DMS153 treated with DMSO at 0.1 percent for 48 hours (cell line): ENCODE results near the gene ICAM4.

ENCODE experiments used
- DNase-seq: peaks from one replicate; lab custom pipeline; 2025; ENCODE audit not compliant: unreplicated experiment; lab: John Stamatoyannopoulos, UW

ICAM4 gene

GRCh38 chr19:10290357-10290875 is 3.7 kb downstream of the ICAM4 start:
- DNase-seq, result no peak

- no peak for DNase-seq
Observed at GRCh38 chr19:10290876-10291553, 4.3 kb downstream of the ICAM4 start.

- DNase-seq, result no peak
Observed at GRCh38 chr19:10291554-10292205, 4.9 kb downstream of the ICAM4 start.

GRCh38 chr19:10292206-10292788 is 5.5 kb downstream of the ICAM4 start:
- peak; percentile 61 for DNase-seq

GRCh38 chr19:10292789-10293636 is 6.3 kb downstream of the ICAM4 start:
- no peak for DNase-seq

- DNase-seq, result no peak
Observed at GRCh38 chr19:10293637-10294367, 7.0 kb downstream of the ICAM4 start.

GRCh38 chr19:10294368-10294697 is 7.6 kb downstream of the ICAM4 start:
- DNase-seq, result no peak

GRCh38 chr19:10295305-10295846 is 8.6 kb downstream of the ICAM4 start:
- DNase-seq, result no peak

- no peak for DNase-seq
Observed at GRCh38 chr19:10295847-10296591, 9.3 kb downstream of the ICAM4 start.

GRCh38 chr19:10299545-10300458 is 13.0 kb downstream of the ICAM4 start:
- DNase-seq, result no peak

- no peak for DNase-seq
Observed at GRCh38 chr19:10305139-10305806, 18.5 kb downstream of the ICAM4 start.

GRCh38 chr19:10306327-10306726 is 19.6 kb downstream of the ICAM4 start:
- DNase-seq, result no peak

GRCh38 chr19:10309423-10309822 is 22.7 kb downstream of the ICAM4 start, which contains the start of gene ZGLP1:
Gene ZGLP1 (minus strand): TSS chr19:10309815.
- no peak for DNase-seq

- peak; percentile 81 for DNase-seq
Observed at GRCh38 chr19:10315335-10316214, 28.8 kb downstream of the ICAM4 start, which contains the start of gene FDX2. Gene FDX2 (minus strand): TSS chr19:10316015. CDS start chr19:10315996, 19 bp downstream.

GRCh38 chr19:10316229-10317044 is 29.7 kb downstream of the ICAM4 start:
- DNase-seq, result no peak
